NB4 (cell line): ENCODE measurements around the gene ISY1.
"Not testable (repeated sequence)": the region's sequence is repeated elsewhere in the genome, so short reads cannot be mapped to it uniquely, and the experiment has no call there.

Experiments
- DNase-seq: peaks from one replicate; pipeline ENCODE4 v3.0.0; 2010; ENCODE audit warnings: low read depth
- H3K4me3 ChIP-seq: one replicate; pipeline ENCODE4 v1.5.1; 2011; ENCODE audit warnings: mild to moderate bottlenecking, low read depth, low read length, moderate library complexity
- CTCF ChIP-seq: IDR thresholded peaks from one replicate; pipeline ENCODE4 v1.5.1; 2012; ENCODE audit warnings: low read depth, low read length
- MAX ChIP-seq: IDR thresholded peaks from 2 replicates; pipeline ENCODE4 v1.6.1; 2011; ENCODE audit warnings: low read depth, low read length
- MYC ChIP-seq: IDR thresholded peaks from 2 replicates; pipeline ENCODE4 v1.6.1; 2011; ENCODE audit warnings: low read depth, low read length
- POLR2A ChIP-seq: IDR thresholded peaks from 2 replicates; pipeline ENCODE4 v1.6.1; 2011; ENCODE audit warnings: mild to moderate bottlenecking; ENCODE audit not compliant: insufficient read length; ENCODE audit errors: extremely low read depth

Gene ISY1

GRCh38 chr3:129173725-129174124 is 12.9 kb upstream of the ISY1 start:
- H3K4me3 ChIP-seq = no peak overlapping the region
- DNase-seq = no peak
- TF ChIP-seq MAX = no peak
- no peak for TF ChIP-seq POLR2A
- no peak for TF ChIP-seq MYC
- no peak for TF ChIP-seq CTCF

- no peak for DNase-seq
- H3K4me3 ChIP-seq = no peak overlapping the region
- no peak for TF ChIP-seq POLR2A
- TF ChIP-seq MYC = no peak
- no peak for TF ChIP-seq MAX
- no peak for TF ChIP-seq CTCF
Measured at GRCh38 chr3:129173206-129173605, 12.3 kb upstream of the ISY1 start.

- TF ChIP-seq MYC = no peak
- TF ChIP-seq POLR2A = no peak
- no peak for TF ChIP-seq CTCF
- TF ChIP-seq MAX = no peak
- no peak overlapping the region for H3K4me3 ChIP-seq
- no peak for DNase-seq
Measured at GRCh38 chr3:129166579-129167332, 5.9 kb upstream of the ISY1 start.

GRCh38 chr3:129165594-129165993 is 4.7 kb upstream of the ISY1 start:
- DNase-seq, H3K4me3 ChIP-seq: not testable (repeated sequence)

GRCh38 chr3:129164500-129164899 is 3.6 kb upstream of the ISY1 start:
- TF ChIP-seq MAX (no peak), CTCF (no peak), MYC (no peak), POLR2A (no peak)
- H3K4me3 ChIP-seq = no peak overlapping the region
- DNase-seq = no peak

GRCh38 chr3:129162729-129163579 is 2.1 kb upstream of the ISY1 start:
- peak overlapping the region; percentile 96 for H3K4me3 ChIP-seq
- no peak for TF ChIP-seq MAX
- peak; percentile 43 for TF ChIP-seq CTCF
- TF ChIP-seq MYC = no peak
- peak; percentile 13 for TF ChIP-seq POLR2A
- DNase-seq = peak; percentile 58
